SKM-1 (cell line): ENCODE results near the gene ASTN2.

Experiments
- DNase-seq: peaks from one replicate; lab custom pipeline; 2025; ENCODE audit not compliant: unreplicated experiment; lab: John Stamatoyannopoulos, UW

The ASTN2 gene

DNA sequence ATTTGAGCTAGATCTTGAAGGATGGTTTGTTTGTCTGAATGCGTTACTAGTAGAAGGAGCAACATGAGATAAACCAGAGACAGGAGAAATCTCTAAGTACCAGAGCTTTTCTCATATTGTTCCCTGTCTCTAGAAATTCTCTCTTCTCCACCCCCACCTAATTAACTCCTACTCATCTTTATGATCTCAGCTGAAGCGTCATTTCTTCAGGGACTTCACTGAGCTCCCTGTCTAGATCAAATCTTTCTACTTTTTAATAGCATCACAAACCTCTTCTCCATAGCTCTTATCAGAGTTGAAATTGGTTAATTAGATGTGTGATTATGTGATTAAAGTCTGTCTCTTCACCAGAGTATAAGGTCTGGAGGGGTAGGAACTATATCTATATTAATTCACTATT lies 1035.0 kb downstream of the ASTN2 start:
- DNase-seq: no peak

DNA sequence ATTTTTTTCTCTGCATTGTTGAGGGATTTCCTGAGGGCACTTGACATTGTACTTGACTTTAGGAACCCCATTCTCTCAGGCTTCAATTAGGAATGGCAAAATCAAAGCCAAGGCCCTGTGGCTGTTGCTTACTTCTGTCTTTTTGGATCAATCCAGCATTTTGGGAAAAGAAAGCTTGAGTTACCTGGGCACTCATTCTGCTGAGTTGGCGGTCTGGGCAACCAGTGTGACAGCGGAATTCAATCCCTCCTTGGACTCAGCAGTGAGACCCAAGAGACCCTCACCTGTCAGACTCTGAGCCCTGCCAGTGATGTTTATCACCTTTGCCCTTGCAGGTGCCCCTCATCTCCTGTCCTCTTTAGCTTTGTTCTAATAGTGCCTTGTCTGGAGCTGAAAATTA lies 1036.0 kb downstream of the ASTN2 start:
- no peak for DNase-seq

DNA sequence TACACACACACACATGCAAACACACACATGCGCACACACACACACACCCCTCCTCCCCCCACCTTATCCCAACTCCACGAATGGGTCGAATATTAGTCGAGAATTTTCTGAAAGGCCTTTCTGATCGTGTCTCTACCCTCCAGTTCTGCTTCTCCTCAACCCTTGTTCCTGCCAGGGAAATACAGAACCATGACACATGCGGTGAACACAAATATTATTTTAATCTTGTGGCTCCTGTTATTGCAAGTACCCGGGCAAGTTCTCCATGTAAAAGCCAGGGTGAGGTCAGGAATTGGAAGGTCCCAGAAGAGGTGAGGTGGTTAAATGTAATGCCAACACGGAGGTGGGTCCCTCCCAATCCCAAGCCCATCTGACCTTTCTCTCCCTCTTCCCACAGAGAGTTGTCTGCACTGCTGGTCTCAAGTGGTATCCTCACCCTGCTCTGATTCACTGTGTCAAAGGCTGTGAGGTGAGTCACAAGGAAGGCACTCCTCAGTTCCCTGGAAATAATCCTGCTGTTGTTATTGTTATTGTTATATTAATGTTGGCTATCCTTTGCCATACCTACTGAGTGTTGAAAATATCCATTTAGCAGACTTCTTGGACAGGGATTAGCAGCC lies 1037.6 kb downstream of the ASTN2 start:
- DNase-seq: no peak
